PC-3 (cell line): ENCODE results near the gene PSMB10. TPM values are rescaled to one million over a fixed set of nuclear protein-coding genes. Genes with fewer than 3 reads are reported as not detected.

ENCODE experiments used
- ATAC-seq: fragments of 200-7000 bp; cut with Tn5 transposase; 2 replicates; pipeline ENCODE4 v1.9.1; 2020; ENCODE audit warnings: mild to moderate bottlenecking, moderate library complexity
- Bru-seq: library from RNA; stranded (reverse); fragments of 400-500 nt; gene quantifications from one replicate; lab custom pipeline; 2021; lab: Mats Ljungman, UMichigan
- BruChase-seq, 2 experiments: library from RNA; stranded (reverse); fragments of 400-500 nt; gene quantifications; one replicate each; lab custom pipeline; 2021; lab: Mats Ljungman, UMichigan
- BruUV-seq: library from RNA; stranded (reverse); fragments of 400-500 nt; replicated peaks from 2 replicates; lab custom pipeline; 2021; lab: Mats Ljungman, UMichigan
- CTCF ChIA-PET: fragments of 300-600 bp; sonication (Branson Sonifier 250); formaldehyde crosslinking; loops from one replicate; lab custom pipeline; 2022; ENCODE audit warnings: antibody characterized with exemption; lab: Charles Lee
- POLR2A ChIA-PET: fragments of 300-600 bp; sonication (Branson Sonifier 250); formaldehyde crosslinking; loops from one replicate; lab custom pipeline; 2022; ENCODE audit warnings: antibody characterized with exemption; ENCODE audit not compliant: unreplicated experiment; lab: Charles Lee
- DNase-seq: peaks from one replicate; pipeline ENCODE4 v3.0.0-alpha.2; 2015
- H2AFZ ChIP-seq: fragments of 300-600 bp; sonication (generic); 2 replicates; pipeline ENCODE4 v1.6.0; 2016; ENCODE audit warnings: antibody characterized with exemption, low read length
- H3F3A ChIP-seq: fragments of 300-600 bp; sonication (generic); one replicate; pipeline ENCODE4 v1.6.0; 2017; ENCODE audit warnings: antibody characterized with exemption, low read length, control low read depth, mild to moderate bottlenecking; ENCODE audit not compliant: unreplicated experiment
- H3K27ac ChIP-seq: fragments of 300-600 bp; sonication (generic); 2 replicates; pipeline ENCODE4 v1.5.1; 2016; ENCODE audit warnings: mild to moderate bottlenecking, low read length
- H3K27me3 ChIP-seq: fragments of 300-600 bp; sonication (generic); 2 replicates; pipeline ENCODE4 v1.6.1; 2016; ENCODE audit warnings: low read length, mixed read lengths
- H3K36me3 ChIP-seq: fragments of 300-600 bp; sonication (generic); 2 replicates; pipeline ENCODE4 v1.6.1; 2016; ENCODE audit warnings: low read depth, mixed run types, low read length, mixed read lengths
- H3K4me1 ChIP-seq: fragments of 300-600 bp; sonication (generic); 2 replicates; pipeline ENCODE4 v1.5.1; 2016; ENCODE audit warnings: low read length; ENCODE audit not compliant: insufficient read depth
- H3K4me2 ChIP-seq: fragments of 300-600 bp; sonication (generic); 2 replicates; pipeline ENCODE4 v1.6.0; 2016; ENCODE audit warnings: low read length
- H3K4me3 ChIP-seq: fragments of 300-600 bp; sonication (generic); 2 replicates; pipeline ENCODE4 v1.5.1; 2016; ENCODE audit warnings: mild to moderate bottlenecking, low read length, mixed read lengths
- H3K79me2 ChIP-seq: fragments of 300-600 bp; sonication (generic); 2 replicates; pipeline ENCODE4 v1.6.1; 2017; ENCODE audit warnings: low read length, mixed read lengths
- H3K9ac ChIP-seq: fragments of 300-600 bp; sonication (generic); 2 replicates; pipeline ENCODE4 v1.6.0; 2016; ENCODE audit warnings: mild to moderate bottlenecking, low read length
- H3K9me2 ChIP-seq: fragments of 300-600 bp; sonication (generic); replicated peaks from 2 replicates; pipeline ENCODE4 v1.6.1; 2016; ENCODE audit warnings: mixed run types, low read length, mixed read lengths
- H3K9me3 ChIP-seq: fragments of 300-600 bp; sonication (generic); 2 replicates; pipeline ENCODE4 v1.6.1; 2016; ENCODE audit warnings: low read length, mixed read lengths
- H4K20me1 ChIP-seq: fragments of 300-600 bp; sonication (generic); 2 replicates; pipeline ENCODE4 v1.6.1; 2016; ENCODE audit warnings: low read length, mixed read lengths
- EZH2 ChIP-seq: fragments of 300-600 bp; sonication (generic); IDR thresholded peaks from one replicate; pipeline ENCODE4 v1.6.1; 2017; ENCODE audit warnings: antibody characterized with exemption, mild to moderate bottlenecking, low read length; ENCODE audit not compliant: unreplicated experiment
- EZH2phosphoT487 ChIP-seq: fragments of 300-600 bp; sonication (generic); IDR thresholded peaks from 2 replicates; pipeline ENCODE4 v1.6.1; 2018; ENCODE audit warnings: mild to moderate bottlenecking, antibody characterized with exemption, low read length, borderline replicate concordance
- intact Hi-C: fragments of 100-400 bp; cut with micrococcal nuclease; formaldehyde crosslinking; loops from 2 replicates; pipeline ENCODE4 v1.9.0; 2023
- long read RNA-seq: library from polyadenylated mRNA; unstranded; transcript quantifications from one replicate; pipeline ENCODE4 v2.0.0, GENCODE V29; 2021; ENCODE audit not compliant: unreplicated experiment
- total RNA-seq: library from RNA; depleted of rRNA; stranded (reverse); fragments of >200 nt; gene quantifications from 2 replicates; pipeline ENCODE4 v1.2.3, GENCODE V29; 2014; rRNA removed
- TF ChIP-seq, protein P1 (sequence below): fragments of 300-600 bp; sonication (generic); conservative IDR thresholded peaks from 2 replicates; pipeline ENCODE4 v1.5.1; 2017; ENCODE audit warnings: antibody characterized with exemption, low read depth, mild to moderate bottlenecking, low read length

The PSMB10 gene
- total RNA-seq (51.3 and 52.0 TPM in 2 replicates), Bru-seq, nascent RNA (percentile 49 among the genes with signal in this experiment), BruChase-seq, experiment 1, labeled RNA remaining after a 6-hour chase (percentile 59 among the genes with signal in this experiment), BruChase-seq, experiment 2, labeled RNA remaining after a 2-hour chase (percentile 54 among the genes with signal in this experiment)
- long read RNA-seq, transcript PSMB10-203 (4 exons, 591 nt): minor isoform, 5 of 20 reads
- long read RNA-seq, transcript PSMB10-201 (8 exons, 1,218 nt): major isoform, 13 of 20 reads
- long read RNA-seq, partial matches to known transcripts: 0 of 20 reads
- long read RNA-seq, other reads (novel, unspliced or antisense): 2 of 20 reads

- Histone ChIP-seq H2AFZ (peak within 1 kb of the TSS; percentile 92), H3K9me2 (no peaks in the 10 kb centered on the region), H4K20me1 (no peaks in the 10 kb centered on the region), H3K4me2 (peak within 1 kb of the TSS; percentile 84), H3K27ac (peak within 1 kb of the TSS; percentile 41), H3F3A (no peaks in the 10 kb centered on the region), H3K4me1 (peaks cover 14% of the 10 kb centered on the region; the same call in 1 of the 2 replicates), H3K27me3 (no peaks in the 10 kb centered on the region), H3K36me3 (no peaks in the 10 kb centered on the region), H3K9ac (peak within 1 kb of the TSS; percentile 85), H3K9me3 (no peaks in the 10 kb centered on the region), H3K79me2 (peaks cover 31% of the 10 kb centered on the region), H3K4me3 (peak within 1 kb of the TSS; percentile 88)
- TF ChIP-seq, protein P1, sequence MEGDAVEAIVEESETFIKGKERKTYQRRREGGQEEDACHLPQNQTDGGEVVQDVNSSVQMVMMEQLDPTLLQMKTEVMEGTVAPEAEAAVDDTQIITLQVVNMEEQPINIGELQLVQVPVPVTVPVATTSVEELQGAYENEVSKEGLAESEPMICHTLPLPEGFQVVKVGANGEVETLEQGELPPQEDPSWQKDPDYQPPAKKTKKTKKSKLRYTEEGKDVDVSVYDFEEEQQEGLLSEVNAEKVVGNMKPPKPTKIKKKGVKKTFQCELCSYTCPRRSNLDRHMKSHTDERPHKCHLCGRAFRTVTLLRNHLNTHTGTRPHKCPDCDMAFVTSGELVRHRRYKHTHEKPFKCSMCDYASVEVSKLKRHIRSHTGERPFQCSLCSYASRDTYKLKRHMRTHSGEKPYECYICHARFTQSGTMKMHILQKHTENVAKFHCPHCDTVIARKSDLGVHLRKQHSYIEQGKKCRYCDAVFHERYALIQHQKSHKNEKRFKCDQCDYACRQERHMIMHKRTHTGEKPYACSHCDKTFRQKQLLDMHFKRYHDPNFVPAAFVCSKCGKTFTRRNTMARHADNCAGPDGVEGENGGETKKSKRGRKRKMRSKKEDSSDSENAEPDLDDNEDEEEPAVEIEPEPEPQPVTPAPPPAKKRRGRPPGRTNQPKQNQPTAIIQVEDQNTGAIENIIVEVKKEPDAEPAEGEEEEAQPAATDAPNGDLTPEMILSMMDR: no peak
- TF ChIP-seq EZH2: no peak
- TF ChIP-seq EZH2phosphoT487: no peak
- no peak for DNase-seq
- CTCF ChIA-PET: interaction anchor here (0.5 to 0.7 kb wide), 3 partner anchors 10 to 119 kb away, joined by 3 to 9 read pairs (median 5); no protein-coding TSS in a partner anchor
- POLR2A ChIA-PET: no interaction called here
- intact Hi-C loops: no loop called here
- TSS peak; percentile 79 for BruUV-seq
- peak; percentile 2 for ATAC-seq
These were observed at the start of gene PSMB10 for GRCh38 chr16:67936124-67936879. PSMB10 (minus strand) TSS chr16:67936850; CDS start chr16:67936749, 101 bp downstream.

GRCh38 chr16:67982011-67982696 is 45.5 kb upstream of the PSMB10 start:
- ChIA-PET CTCF (interaction anchor here (0.7 kb wide), 1 partner anchor 245 kb away, joined by 3 read pairs; no protein-coding TSS in a partner anchor), POLR2A (no interaction called here)
- H3K27ac ChIP-seq: no peak overlapping the region
- TF ChIP-seq, protein P1: no peak
- TF ChIP-seq EZH2 (no peak), EZH2phosphoT487 (no peak)
- no peaks in the 10 kb centered on the region for H3F3A ChIP-seq
- intact Hi-C loops: no loop called here
- no peak overlapping the region for H3K4me2 ChIP-seq
- H3K79me2 ChIP-seq: no peaks in the 10 kb centered on the region
- no peaks in the 10 kb centered on the region for H3K9me2 ChIP-seq
- BruUV-seq: no TSS peak
- H2AFZ ChIP-seq: no peak overlapping the region
- no peaks in the 10 kb centered on the region for H3K4me1 ChIP-seq
- H3K27me3 ChIP-seq: no peaks in the 10 kb centered on the region
- no peak overlapping the region for H3K9ac ChIP-seq
- DNase-seq (no peak), ATAC-seq (no peak)
- no peak overlapping the region for H3K4me3 ChIP-seq
- H3K9me3 ChIP-seq: no peaks in the 10 kb centered on the region
- H4K20me1 ChIP-seq: no peaks in the 10 kb centered on the region
- no peaks in the 10 kb centered on the region for H3K36me3 ChIP-seq
